ENCODE results near the gene NT5C3B.
A peak's percentile ranks its signal among the peaks of the same experiment; 100 is the strongest.

GRCh38 chr17:41835800-41836549 lies at the start of gene NT5C3B:
- no peak for TF ChIP-seq CTCF (IDR thresholded peaks at IDR 0.05)
- no peak for TF ChIP-seq EP300 (IDR thresholded peaks at IDR 0.05; ENCODE audit: borderline replicate concordance in 1 of 2, low read depth in 1 of 2, low read length in 1 of 2)
- TF ChIP-seq RCOR1 (IDR thresholded peaks at IDR 0.05; ENCODE audit: low read length): no peak
- TF ChIP-seq SIN3A (IDR thresholded peaks at IDR 0.05; ENCODE audit: borderline replicate concordance, low read depth, low read length): 0 out of 2 replicates have a peak, but pooled peaks have one; percentile 22
- no peak for TF ChIP-seq REST (IDR thresholded peaks at IDR 0.05; ENCODE audit: low read depth, low read length)
- TF ChIP-seq, protein P1, sequence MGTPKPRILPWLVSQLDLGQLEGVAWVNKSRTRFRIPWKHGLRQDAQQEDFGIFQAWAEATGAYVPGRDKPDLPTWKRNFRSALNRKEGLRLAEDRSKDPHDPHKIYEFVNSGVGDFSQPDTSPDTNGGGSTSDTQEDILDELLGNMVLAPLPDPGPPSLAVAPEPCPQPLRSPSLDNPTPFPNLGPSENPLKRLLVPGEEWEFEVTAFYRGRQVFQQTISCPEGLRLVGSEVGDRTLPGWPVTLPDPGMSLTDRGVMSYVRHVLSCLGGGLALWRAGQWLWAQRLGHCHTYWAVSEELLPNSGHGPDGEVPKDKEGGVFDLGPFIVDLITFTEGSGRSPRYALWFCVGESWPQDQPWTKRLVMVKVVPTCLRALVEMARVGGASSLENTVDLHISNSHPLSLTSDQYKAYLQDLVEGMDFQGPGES (IDR thresholded peaks at IDR 0.05; ENCODE audit: low read depth, low read length): no peak
- TF ChIP-seq EZH2phosphoT487 (IDR thresholded peaks at IDR 0.05; ENCODE audit: borderline replicate concordance, low read depth): no peak
- TF ChIP-seq RAD21 (IDR thresholded peaks at IDR 0.05; ENCODE audit: low read length): no peak

Measured in SK-N-SH (cell line).